K562 (cell line): ENCODE data around the gene RBBP5. TPM values are rescaled to one million over a fixed set of nuclear protein-coding genes. Genes with fewer than 3 reads are reported as not detected.

ENCODE experiments used
- ASH1L ChIP-seq: fragments of 450-650 bp; IDR thresholded peaks from 2 replicates; pipeline ENCODE4 v1.6.1; 2018; ENCODE audit warnings: borderline replicate concordance, mild to moderate bottlenecking, low read depth; ENCODE audit not compliant: partially characterized antibody
- BRD9 ChIP-seq: fragments of 450-650 bp; IDR thresholded peaks from 2 replicates; pipeline ENCODE4 v1.6.1; 2018; ENCODE audit warnings: low read depth; ENCODE audit not compliant: partially characterized antibody
- ELF1 ChIP-seq: fragments of 200-800 bp; sonication (Bioruptor generic); IDR thresholded peaks from 2 replicates; pipeline ENCODE4 v1.6.1; 2016; ENCODE audit warnings: missing genetic modification characterization, missing compliant biosample characterization
- ETS2 ChIP-seq: IDR thresholded peaks from 2 replicates; pipeline ENCODE4 v1.6.1; 2016; ENCODE audit warnings: borderline replicate concordance, missing genetic modification characterization, mild to moderate bottlenecking, moderate library complexity, missing compliant biosample characterization; ENCODE audit not compliant: poor library complexity, severe bottlenecking
- ETV6 ChIP-seq, 3 experiments: fragments of 150-350 bp in 1 of 3; sonication (generic) in 1 of 3; formaldehyde crosslinking in 1 of 3; IDR thresholded peaks; 2 replicates each; pipeline versions ENCODE4 v1.6.1 to v1.8.0; 2014 to 2022; ENCODE audit warnings: borderline replicate concordance in 2 of 3, low read depth in 2 of 3, antibody characterized with exemption in 1 of 3, low read length in 1 of 3, mild to moderate bottlenecking in 1 of 3, missing genetic modification reagents in 1 of 3
- FOS ChIP-seq: IDR thresholded peaks from 3 replicates; pipeline ENCODE4 v1.6.1; 2011; ENCODE audit not compliant: insufficient read length; ENCODE audit errors: extremely low read depth
- HEY1 ChIP-seq: fragments of 250-450 bp; sonication (Bioruptor Pico); IDR thresholded peaks from 2 replicates; pipeline ENCODE4 v1.5.0; 2020; ENCODE audit warnings: mild to moderate bottlenecking, moderate library complexity, borderline replicate concordance
- HNRNPL ChIP-seq: fragments of 200-400 bp; formaldehyde crosslinking; IDR thresholded peaks from 2 replicates; pipeline ENCODE4 v1.6.1; 2017; ENCODE audit warnings: low read depth, mild to moderate bottlenecking, low read length
- MYBL2 ChIP-seq, 2 experiments: fragments of 450-650 bp in 1 of 2; sonication (generic) in 1 of 2; formaldehyde crosslinking in 1 of 2; IDR thresholded peaks; 2 replicates each; pipeline versions ENCODE4 v1.6.1 to v1.8.1; 2017 to 2022; ENCODE audit warnings: borderline replicate concordance in 1 of 2, inconsistent platforms in 1 of 2, low read depth in 1 of 2, mild to moderate bottlenecking in 1 of 2, missing genetic modification reagents in 1 of 2, moderate library complexity in 1 of 2
- NR3C1 ChIP-seq: sonication (generic); formaldehyde crosslinking; IDR thresholded peaks from 2 replicates; pipeline ENCODE4 v1.8.1; 2022; ENCODE audit warnings: missing genetic modification reagents
- SAP30 ChIP-seq: fragments of 200-600 bp; sonication (generic); IDR thresholded peaks from 2 replicates; pipeline ENCODE4 v1.6.1; 2012; ENCODE audit warnings: borderline replicate concordance, low read depth, mild to moderate bottlenecking, moderate library complexity, low read length, control low read depth, inconsistent platforms; ENCODE audit not compliant: insufficient read depth, poor library complexity, severe bottlenecking
- SMARCB1 ChIP-seq: IDR thresholded peaks from 2 replicates; pipeline ENCODE4 v1.6.1; 2011; ENCODE audit warnings: improper control_type of control experiment, low read depth; ENCODE audit not compliant: insufficient read length
- STAG1 ChIP-seq: sonication (generic); formaldehyde crosslinking; IDR thresholded peaks from 2 replicates; pipeline ENCODE4 v1.5.0; 2020; ENCODE audit warnings: missing genetic modification reagents, borderline replicate concordance
- ZFP36 ChIP-seq: fragments of 150-350 bp; IDR thresholded peaks from 2 replicates; pipeline ENCODE4 v1.6.1; 2018; ENCODE audit warnings: low read length, low read depth; ENCODE audit not compliant: partially characterized antibody
- polyA plus RNA-seq, 8 experiments: library from polyadenylated mRNA; depleted of rRNA in 4 of 8; stranded (reverse) in 5 of 8; unstranded in 3 of 8; fragments of >200 nt; fragmentation: Nextera tagmentation in 2 of 8; fragmentation: Illumina TruSeq in 1 of 8; extraction: Ambion mirVana in 2 of 8; extraction: Trizol in 1 of 8; gene quantifications; 2 replicates each; pipeline versions ENCODE4 v1.2.1 to v1.2.3, GENCODE V29; 2011 to 2014; ENCODE audit warnings: inconsistent platforms in 1 of 8, missing spikeins in 1 of 8
- total RNA-seq, 7 experiments: library from RNA; depleted of rRNA in 6 of 7; stranded (reverse); fragments of >200 nt in 6 of 7; fragmentation: Illumina TruSeq in 2 of 7; extraction: Trizol in 2 of 7; gene quantifications; 2 replicates each; pipeline versions ENCODE4 v1.2.1 to v1.2.3, GENCODE V29; 2011 to 2021; ENCODE audit warnings: low replicate concordance in 1 of 7
- TF ChIP-seq, protein P1 (sequence below): fragments of 450-650 bp; formaldehyde crosslinking; IDR thresholded peaks from 2 replicates; pipeline ENCODE4 v1.4.0; 2020; ENCODE audit warnings: mild to moderate bottlenecking, moderate library complexity
- TF ChIP-seq, protein P2 (sequence below): fragments of 200-800 bp; sonication (Bioruptor generic); IDR thresholded peaks from 2 replicates; pipeline ENCODE4 v1.6.1; 2016; ENCODE audit warnings: missing genetic modification characterization, missing compliant biosample characterization
- TF ChIP-seq, protein P3 (sequence below): sonication (generic); formaldehyde crosslinking; IDR thresholded peaks from 2 replicates; pipeline ENCODE4 v1.5.0; 2020; ENCODE audit warnings: missing genetic modification reagents

RBBP5 gene
- total and polyA plus RNA-seq, 9 of the 15 experiments (the other 6 are each of a cell fraction or from before 2014, with no cell fraction given) = 17.2 to 37.4 (median 28.4) TPM

DNA sequence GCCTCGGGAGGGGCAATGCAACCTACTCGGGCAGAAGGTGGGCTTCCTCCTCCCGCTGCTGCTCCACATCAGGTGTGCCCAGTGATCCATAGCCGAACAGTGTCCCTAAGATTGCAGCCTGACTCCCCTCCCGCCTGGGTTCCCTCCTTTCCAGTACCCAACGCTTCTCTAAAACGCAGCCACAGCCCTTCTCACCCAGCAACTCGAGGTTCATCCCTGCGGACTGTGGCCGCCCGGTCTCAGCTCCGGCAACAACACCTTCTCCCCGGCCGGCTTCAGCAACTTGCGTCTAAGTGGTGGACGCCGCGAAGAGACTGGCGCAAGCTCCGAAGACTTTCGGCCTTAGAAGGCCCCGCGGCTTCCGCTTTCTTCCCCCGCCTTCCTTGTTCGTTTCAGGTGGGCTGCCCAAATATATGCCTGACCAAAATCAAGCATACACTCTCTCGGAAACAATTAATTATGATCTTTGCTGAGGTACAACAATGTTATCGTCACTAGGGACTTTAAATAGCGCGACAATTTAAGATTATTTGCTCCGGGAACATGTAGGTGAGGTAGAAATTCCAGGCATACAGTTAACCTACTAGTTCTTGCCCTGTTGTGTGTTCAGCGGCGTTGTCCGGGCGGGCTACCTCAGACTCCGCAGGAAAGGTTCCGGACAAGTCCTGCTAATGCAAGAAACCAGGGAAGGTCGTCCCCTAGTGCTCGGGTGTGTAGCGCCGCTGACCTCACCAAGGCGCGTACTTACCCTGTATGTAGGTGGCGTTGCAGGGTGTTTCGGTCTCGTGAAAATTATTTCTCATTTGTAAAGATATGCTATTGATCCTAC, at the start of gene RBBP5 (continued):
- TF ChIP-seq ZFP36 = peak; percentile 61
- 0 out of 4 replicates have a peak, but pooled peaks of 1 of the 2 experiments have one; percentile 62 for TF ChIP-seq ETV6 (IDR thresholded peaks at IDR 0.05; ENCODE audit: borderline replicate concordance in 1 of 2, low read depth in 2 of 2, low read length in 1 of 2)
- 0 out of 2 replicates have a peak, but pooled peaks have one; percentile 18 for TF ChIP-seq ETV6 (CRISPR knock-in tag; IDR thresholded peaks at IDR 0.05; ENCODE audit: borderline replicate concordance)
- TF ChIP-seq ASH1L = peak; percentile 74
- TF ChIP-seq NR3C1 = no peak
- TF ChIP-seq SAP30 = peak; percentile 89
- TF ChIP-seq FOS = no peak
- TF ChIP-seq, protein P1, sequence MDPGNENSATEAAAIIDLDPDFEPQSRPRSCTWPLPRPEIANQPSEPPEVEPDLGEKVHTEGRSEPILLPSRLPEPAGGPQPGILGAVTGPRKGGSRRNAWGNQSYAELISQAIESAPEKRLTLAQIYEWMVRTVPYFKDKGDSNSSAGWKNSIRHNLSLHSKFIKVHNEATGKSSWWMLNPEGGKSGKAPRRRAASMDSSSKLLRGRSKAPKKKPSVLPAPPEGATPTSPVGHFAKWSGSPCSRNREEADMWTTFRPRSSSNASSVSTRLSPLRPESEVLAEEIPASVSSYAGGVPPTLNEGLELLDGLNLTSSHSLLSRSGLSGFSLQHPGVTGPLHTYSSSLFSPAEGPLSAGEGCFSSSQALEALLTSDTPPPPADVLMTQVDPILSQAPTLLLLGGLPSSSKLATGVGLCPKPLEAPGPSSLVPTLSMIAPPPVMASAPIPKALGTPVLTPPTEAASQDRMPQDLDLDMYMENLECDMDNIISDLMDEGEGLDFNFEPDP (CRISPR knock-in tag) = no peak
- no peak for TF ChIP-seq STAG1 (CRISPR knock-in tag)
- TF ChIP-seq HEY1 (CRISPR knock-in tag) = peak; percentile 85; the same call in 1 of the 2 replicates
- peak; percentile 68 for TF ChIP-seq ETS2 (tag)
- peak; percentile 98 for TF ChIP-seq ELF1
- TF ChIP-seq, protein P2, sequence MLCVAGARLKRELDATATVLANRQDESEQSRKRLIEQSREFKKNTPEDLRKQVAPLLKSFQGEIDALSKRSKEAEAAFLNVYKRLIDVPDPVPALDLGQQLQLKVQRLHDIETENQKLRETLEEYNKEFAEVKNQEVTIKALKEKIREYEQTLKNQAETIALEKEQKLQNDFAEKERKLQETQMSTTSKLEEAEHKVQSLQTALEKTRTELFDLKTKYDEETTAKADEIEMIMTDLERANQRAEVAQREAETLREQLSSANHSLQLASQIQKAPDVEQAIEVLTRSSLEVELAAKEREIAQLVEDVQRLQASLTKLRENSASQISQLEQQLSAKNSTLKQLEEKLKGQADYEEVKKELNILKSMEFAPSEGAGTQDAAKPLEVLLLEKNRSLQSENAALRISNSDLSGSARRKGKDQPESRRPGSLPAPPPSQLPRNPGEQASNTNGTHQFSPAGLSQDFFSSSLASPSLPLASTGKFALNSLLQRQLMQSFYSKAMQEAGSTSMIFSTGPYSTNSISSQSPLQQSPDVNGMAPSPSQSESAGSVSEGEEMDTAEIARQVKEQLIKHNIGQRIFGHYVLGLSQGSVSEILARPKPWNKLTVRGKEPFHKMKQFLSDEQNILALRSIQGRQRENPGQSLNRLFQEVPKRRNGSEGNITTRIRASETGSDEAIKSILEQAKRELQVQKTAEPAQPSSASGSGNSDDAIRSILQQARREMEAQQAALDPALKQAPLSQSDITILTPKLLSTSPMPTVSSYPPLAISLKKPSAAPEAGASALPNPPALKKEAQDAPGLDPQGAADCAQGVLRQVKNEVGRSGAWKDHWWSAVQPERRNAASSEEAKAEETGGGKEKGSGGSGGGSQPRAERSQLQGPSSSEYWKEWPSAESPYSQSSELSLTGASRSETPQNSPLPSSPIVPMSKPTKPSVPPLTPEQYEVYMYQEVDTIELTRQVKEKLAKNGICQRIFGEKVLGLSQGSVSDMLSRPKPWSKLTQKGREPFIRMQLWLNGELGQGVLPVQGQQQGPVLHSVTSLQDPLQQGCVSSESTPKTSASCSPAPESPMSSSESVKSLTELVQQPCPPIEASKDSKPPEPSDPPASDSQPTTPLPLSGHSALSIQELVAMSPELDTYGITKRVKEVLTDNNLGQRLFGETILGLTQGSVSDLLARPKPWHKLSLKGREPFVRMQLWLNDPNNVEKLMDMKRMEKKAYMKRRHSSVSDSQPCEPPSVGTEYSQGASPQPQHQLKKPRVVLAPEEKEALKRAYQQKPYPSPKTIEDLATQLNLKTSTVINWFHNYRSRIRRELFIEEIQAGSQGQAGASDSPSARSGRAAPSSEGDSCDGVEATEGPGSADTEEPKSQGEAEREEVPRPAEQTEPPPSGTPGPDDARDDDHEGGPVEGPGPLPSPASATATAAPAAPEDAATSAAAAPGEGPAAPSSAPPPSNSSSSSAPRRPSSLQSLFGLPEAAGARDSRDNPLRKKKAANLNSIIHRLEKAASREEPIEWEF (CRISPR knock-in tag) = no peak; the same call in none of the 2 replicates
- no peak for TF ChIP-seq HNRNPL
- TF ChIP-seq, protein P3, sequence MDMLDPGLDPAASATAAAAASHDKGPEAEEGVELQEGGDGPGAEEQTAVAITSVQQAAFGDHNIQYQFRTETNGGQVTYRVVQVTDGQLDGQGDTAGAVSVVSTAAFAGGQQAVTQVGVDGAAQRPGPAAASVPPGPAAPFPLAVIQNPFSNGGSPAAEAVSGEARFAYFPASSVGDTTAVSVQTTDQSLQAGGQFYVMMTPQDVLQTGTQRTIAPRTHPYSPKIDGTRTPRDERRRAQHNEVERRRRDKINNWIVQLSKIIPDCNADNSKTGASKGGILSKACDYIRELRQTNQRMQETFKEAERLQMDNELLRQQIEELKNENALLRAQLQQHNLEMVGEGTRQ (CRISPR knock-in tag) = no peak
- TF ChIP-seq BRD9 = no peak
- no peak; the same call in 1 of the 2 replicates for TF ChIP-seq MYBL2 (IDR thresholded peaks at IDR 0.05; ENCODE audit: low read depth)
- TF ChIP-seq MYBL2 (CRISPR knock-in tag; IDR thresholded peaks at IDR 0.05; ENCODE audit: borderline replicate concordance) = no peak
- TF ChIP-seq SMARCB1 = no peak
